GM21529 (cell line): ENCODE results near the gene DNAJC4.

ENCODE experiments used
- ATAC-seq: cut with Tn5 transposase; IDR thresholded peaks from one replicate; pipeline ENCODE4 v1.9.1; 2021; ENCODE audit not compliant: unreplicated experiment

The DNAJC4 gene

DNA sequence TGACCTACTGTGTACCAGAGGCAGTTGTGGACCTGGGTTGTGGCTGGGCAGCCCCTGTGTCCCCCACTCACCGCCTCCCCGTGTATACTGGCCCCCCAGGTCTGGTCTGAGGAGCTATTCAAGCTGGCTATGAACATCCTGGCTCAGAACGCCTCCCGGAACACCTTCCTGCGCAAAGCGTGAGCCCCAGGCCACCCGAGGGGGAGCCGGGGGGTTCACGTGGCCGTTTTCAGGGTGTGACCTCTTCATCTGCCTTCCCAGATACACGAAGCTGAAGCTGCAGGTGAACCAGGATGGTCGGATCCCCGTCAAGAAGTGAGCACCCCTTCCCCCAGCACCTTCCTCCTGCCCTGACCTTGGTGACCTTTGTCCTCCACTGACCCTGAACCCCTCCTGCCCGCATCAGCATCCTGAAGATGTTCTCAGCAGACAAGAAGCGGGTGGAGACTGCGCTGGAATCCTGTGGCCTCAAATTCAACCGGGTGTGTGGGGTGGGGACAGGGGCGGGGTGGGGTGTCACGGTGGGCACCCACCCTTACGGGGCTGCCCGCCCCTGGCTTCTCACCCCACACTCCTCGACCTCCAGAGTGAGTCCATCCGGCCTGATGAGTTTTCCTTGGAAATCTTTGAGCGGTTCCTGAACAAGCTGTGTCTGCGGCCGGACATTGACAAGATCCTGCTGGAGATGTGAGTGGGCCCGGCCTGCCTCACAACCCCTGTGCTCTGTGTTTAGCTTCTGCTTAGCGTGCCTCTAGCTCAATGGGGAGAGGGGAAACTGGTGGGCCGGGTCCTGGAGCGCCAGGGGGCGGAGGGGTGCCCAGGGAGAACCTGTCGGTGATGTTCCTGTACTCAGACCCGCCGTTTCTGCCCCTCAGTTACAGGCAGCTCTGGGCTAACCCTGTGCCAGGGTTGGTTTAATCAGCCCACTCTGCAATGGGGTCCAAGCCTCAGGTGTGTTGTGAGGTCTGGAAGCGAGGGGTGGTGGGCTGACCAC, 25.1 kb downstream of the DNAJC4 start:
- ATAC-seq = no peak

DNA sequence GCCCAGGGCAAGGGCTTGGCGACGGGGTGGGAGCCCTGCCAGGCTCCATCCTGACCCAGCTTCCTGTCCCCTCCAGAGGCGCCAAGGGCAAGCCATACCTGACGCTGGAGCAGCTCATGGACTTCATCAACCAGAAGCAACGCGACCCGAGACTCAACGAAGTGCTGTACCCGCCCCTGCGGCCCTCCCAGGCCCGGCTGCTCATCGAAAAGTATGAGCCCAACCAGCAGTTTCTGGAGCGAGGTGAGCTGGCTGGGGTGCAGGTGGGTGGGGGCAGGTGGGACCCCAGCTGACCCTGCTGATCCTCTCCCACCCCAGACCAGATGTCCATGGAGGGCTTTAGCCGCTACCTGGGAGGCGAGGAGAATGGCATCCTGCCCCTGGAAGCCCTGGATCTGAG, 26.0 kb downstream of the DNAJC4 start:
- no peak for ATAC-seq

DNA sequence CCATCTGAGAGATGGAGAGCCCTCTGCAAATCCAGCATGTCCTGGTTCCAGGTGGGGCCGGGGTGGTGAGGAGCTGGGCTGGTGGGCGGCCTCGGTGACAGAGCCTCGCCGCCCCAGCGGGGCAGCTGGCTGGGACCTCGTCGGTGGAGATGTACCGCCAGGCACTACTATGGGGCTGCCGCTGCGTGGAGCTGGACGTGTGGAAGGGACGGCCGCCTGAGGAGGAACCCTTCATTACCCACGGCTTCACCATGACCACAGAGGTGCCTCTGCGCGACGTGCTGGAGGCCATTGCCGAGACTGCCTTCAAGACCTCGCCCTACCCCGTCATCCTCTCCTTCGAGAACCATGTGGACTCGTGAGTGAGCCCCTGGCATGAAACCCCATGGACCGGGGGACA, 28.0 kb downstream of the DNAJC4 start:
- ATAC-seq = no peak

DNA sequence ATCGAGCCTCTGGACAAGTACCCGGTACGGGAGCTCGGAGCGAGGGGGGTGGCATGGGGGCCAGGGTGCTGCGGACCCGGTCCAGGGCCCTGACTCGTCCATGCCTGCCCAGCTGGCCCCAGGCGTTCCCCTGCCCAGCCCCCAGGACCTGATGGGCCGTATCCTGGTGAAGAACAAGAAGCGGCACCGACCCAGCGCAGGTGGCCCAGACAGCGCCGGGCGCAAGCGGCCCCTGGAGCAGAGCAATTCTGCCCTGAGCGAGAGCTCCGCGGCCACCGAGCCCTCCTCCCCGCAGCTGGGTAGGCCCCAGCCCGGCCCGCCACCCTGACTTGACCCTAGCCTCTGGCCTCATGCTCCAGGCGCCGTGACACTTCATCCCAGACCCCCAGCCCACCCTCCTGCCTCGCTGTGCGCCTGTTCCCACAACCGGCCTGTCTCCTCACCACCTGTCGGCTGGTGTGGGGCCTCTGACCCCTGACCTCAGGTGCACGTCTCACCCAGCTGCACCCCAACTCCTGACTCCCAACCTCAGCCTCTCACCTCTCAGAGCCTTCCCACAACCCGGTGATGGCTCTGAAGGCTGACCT, 28.7 kb downstream of the DNAJC4 start:
- no peak for ATAC-seq

DNA sequence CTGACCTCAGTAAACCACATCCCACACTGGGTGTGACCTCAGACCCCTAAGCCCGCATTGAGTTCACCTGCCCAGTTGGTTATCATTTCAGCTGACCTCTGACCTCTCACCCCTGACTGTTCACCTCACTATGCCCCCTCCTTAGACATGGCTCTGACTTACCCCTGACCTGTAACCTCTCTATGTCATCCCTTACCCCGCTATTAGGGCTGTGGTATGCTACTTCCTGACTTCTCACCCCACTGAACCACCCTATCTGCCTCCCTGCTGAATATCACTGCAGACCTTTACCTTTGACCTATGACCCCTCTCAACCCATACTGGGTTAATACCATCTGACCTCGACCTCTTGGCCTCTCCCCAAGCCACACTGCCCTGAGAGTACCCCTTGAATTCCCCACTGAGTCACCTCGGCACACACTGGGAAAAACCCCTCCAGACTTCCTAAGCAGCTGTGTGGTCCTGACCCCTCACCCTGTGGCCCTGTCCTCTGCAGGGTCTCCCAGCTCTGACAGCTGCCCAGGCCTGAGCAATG, 29.3 kb downstream of the DNAJC4 start:
- ATAC-seq = no peak

DNA sequence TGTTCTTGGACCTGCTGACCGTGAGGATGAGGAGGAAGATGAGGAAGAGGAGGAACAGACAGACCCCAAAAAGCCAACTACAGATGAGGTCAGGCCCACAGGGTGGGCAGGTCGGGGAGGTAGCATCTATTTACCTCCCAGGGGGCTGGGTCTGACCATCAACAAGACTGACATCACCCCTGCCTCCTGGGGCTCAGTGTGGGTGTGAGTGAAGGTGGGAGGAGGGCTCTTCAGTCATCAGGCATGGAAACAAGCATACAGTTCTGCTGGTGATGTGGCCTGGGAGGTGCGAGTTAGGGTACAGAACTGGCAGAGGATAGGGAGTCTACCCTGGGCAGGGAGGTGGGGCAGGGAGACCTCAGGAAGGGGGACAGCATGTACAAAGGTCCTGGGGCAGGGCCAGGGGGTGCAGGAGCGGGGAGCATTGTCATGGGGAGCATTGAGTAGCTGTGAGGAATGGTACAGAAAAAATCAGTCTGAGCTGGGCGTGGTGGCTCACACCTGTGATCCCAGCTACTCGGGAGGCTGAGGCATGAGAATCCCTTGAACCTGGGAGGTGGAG, 29.9 kb downstream of the DNAJC4 start:
- no peak for ATAC-seq

DNA sequence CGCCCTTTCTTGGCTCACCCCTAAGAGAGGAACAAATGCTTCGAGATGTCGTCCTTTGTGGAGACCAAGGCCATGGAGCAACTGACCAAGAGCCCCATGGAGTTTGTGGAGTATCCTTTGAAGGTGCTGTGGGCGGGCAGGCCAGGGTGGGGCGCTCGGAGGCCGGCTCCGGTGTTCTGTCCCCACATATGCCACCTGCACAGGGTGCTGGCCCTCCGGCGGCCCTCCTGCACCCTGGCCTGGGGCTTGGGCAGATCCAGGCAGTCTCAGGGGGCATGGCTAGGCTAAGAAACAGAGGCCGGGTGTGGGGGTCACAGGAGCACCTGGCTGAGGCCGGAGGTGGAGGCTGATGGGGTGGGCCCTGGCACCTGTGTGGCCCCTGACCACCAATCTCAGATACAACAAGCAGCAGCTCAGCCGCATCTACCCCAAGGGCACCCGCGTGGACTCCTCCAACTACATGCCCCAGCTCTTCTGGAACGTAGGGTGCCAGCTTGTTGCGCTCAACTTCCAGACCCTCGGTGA, 31.3 kb downstream of the DNAJC4 start:
- no peak for ATAC-seq

DNA sequence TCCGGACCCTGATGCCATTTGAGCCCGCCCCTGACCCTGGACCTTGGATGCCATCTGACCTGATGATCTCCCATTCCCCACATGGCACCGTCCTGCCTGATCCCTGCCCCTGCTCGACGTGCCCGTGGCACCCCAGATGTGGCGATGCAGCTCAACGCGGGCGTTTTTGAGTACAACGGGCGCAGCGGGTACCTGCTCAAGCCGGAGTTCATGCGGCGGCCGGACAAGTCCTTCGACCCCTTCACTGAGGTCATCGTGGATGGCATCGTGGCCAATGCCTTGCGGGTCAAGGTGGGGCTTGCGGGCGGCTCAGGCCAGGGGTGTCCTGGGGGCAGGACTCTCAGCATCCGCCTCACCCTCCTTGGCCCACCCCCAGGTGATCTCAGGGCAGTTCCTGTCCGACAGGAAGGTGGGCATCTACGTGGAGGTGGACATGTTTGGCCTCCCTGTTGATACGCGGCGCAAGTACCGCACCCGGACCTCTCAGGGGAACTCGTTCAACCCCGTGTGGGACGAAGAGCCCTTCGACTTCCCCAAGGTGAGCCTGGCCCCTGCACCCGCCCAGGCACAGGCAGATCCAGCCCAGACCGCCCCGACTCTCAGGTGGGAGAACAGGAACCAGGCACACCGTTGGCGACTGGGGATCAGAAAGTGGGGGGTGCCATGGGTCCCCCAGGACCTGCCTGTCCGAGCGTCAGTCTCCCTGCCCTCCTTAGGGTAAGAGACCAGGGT, 32.1 kb downstream of the DNAJC4 start:
- ATAC-seq = no peak

DNA sequence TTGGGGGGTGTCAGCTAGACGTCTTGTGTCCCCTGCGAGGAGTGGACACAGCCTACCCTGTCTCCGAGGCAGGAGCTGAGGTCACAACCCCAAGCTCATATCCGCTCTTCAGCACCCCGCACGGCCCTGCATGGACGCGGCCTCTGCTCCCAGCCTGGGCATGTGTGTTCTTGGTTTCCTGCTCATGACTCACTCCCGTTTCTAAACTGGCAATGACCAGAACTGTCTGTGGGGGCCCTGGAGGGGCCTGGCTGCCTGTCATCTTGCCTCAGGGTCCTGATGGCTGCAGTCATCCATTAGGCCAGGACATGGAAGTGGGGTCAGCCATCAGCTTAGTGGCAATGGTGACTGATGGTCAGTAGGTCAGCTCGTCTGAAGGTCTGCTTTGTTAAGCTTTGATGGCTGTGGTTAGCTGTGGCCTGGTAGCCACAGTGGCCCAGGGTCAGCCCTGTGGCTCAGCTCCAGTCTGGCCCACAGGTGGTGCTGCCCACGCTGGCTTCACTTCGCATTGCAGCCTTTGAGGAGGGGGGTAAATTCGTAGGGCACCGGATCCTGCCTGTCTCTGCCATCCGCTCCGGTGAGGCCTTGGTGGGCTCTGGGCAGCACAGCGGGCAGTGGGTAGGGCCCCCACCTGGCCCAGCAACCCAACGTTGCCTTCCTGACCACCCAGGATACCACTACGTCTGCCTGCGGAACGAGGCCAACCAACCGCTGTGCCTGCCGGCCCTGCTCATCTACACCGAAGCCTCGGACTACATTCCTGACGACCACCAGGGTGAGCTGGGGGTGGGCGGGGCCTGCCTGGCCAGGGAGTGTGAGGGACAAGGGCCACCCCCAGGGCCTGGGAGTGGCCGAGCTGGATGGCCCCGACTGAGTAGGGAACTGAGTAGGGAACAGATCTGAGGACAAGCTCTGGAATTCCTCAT, 32.9 kb downstream of the DNAJC4 start:
- no peak for ATAC-seq

DNA sequence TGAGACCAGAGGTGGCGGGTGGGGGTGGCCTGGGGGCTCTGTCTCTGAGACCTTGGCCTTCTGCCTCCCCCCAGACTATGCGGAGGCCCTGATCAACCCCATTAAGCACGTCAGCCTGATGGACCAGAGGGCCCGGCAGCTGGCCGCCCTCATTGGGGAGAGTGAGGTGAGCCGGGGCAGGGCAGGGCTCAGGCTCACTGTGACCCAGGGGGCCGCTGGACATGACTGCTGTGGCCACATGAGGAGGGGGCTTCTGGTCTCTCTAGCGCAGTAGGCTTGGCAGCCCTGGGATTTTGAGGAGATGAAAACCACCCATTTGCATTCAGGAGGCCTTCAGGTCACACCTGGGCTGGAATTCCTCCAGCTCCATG, 33.6 kb downstream of the DNAJC4 start:
- ATAC-seq = no peak

DNA sequence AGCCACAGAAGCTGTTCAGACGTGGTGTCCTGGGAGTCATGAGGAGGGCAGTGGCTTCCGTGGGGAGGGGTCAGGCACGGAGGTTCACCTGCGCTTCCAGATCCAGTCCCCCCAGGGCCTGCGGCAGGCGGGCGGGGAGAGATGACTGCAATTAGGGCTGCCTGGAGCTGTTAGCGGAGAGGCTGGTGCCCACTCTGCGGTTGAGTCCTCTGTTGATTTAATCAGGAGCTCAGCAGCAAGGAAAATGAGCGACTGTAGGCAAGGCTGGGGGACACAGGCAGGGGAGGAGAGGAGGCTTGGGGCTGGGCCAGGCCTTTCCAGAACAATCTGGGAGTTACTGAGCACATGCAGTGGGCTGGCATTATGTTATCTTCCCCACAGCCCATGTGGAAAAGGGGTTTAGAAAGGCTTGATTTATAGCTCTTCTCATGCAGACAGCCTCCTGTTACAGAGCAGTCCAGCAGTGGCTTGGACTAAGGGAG, 34.1 kb downstream of the DNAJC4 start:
- ATAC-seq = no peak

DNA sequence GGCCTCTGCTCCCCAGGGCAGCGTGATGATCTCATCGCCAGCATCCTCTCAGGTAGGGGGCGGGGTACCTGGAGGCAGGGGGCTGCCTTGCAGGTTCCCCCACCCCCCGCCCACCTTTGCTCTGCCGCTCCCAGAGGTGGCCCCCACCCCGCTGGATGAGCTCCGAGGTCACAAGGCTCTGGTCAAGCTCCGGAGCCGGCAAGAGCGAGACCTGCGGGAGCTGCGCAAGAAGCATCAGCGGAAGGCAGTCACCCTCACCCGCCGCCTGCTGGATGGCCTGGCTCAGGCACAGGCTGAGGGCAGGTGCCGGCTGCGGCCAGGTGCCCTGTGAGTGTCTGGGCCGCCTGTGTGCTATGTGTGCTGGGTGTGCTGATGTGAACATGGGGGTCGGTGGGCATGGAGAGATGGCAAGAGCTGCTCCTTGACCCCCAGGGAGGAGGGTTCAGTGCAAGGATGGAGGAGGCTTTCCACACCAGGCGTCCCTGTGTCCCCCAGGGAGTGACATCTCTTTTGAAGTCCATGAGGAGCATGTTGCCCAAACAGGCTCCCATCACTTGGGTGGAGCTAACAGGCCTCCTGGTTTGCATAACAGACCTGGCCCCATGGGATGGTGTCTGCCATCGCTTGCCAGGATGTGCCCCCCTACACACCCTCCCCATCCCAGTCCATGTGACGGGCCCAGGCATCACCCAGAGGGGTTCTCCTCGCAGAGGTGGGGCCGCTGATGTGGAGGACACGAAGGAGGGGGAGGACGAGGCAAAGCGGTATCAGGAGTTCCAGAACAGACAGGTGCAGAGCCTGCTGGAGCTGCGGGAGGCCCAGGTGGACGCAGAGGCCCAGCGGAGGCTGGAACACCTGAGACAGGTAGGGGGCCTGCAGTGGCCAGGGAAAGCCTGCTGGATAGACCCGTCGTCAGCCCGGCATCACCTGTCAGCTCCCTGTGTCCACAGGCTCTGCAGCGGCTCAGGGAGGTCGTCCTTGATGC, 35.1 kb downstream of the DNAJC4 start:
- no peak for ATAC-seq

DNA sequence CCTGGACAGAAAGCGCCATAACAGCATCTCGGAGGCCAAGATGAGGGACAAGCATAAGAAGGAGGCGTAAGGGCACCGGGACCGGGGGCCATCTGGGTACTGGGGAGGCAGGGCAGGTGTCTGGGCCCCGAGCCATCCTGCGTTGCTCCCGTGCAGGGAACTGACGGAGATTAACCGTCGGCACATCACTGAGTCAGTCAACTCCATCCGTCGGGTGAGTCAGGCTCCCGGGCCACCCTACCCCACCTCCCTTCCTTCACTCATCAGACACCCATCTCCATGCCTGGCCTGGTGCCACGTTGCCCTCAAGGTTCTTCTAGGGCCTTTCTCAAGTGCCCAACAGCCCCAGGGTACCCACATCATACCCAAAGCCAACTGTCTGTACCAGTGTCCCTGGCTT, 36.0 kb downstream of the DNAJC4 start:
- no peak for ATAC-seq

DNA sequence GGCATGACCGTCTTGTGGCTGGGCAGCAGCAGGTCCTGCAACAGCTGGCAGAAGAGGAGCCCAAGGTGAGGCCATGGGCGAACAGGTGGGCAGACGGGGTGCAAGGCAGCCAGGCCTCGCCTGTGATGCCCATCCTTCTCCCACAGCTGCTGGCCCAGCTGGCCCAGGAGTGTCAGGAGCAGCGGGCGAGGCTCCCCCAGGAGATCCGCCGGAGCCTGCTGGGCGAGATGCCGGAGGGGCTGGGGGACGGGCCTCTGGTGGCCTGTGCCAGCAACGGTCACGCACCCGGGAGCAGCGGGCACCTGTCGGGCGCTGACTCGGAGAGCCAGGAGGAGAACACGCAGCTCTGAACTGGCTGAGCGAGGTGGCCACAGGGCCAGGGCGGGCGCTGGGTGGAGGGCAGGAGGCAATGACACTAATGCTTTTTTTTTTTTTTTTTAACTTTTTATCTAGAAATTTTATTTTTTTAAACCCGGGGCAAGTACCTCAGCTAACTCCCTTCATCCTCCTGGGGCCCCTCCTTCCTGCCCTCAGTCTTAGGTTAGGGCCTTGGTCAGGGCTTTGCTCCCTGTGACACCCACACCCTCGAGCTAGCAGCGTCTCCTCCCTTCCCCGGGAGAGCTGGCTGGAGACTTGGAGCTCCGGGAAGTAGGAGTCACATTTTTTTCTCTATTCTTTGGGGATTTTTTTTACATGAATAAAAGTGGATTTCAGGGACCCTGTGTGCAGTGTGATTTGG, 37.0 kb downstream of the DNAJC4 start:
- ATAC-seq = no peak

DNA sequence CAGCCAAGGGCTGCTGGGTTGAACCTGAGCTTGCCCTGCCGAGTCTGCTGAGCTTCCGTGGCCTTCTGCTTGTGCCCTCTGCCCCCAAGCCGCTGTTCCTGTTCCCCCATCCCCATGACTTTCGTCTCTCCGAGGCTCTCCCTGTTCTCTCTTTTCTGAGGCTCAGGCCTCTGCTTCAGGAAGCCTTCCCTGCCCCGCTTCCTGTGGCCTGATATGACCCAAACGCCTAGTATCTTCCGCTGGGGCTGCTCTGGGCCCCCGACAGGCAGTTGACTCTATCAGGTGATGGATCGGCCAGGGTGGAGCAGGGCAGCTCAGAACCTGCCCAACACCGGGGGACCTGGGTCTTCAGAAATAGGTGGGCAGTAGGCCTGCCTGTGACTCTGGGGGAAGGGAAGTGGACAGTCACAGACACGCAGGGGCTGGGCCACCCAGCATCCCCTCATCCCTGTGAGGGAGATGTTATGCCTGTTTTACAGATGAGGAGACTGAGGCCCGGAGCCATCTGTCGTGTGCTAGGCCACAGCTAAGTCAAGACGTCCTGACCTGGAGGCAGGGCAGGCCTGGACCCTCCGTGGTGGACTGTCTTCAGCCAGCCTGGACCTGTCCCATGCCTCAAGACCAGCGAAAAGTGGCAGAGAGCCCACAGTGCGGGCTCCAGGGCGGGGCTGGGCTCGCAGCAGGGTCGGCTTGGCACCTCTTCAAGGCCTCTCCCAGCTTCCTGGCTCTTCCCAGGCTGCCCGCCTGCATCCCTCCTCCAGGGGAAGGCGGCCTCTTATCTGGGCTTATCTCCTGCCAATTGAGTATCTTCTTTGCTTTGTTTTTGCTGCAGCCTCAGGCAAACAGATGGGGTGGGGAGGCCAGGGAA, 37.9 kb downstream of the DNAJC4 start:
- no peak for ATAC-seq

DNA sequence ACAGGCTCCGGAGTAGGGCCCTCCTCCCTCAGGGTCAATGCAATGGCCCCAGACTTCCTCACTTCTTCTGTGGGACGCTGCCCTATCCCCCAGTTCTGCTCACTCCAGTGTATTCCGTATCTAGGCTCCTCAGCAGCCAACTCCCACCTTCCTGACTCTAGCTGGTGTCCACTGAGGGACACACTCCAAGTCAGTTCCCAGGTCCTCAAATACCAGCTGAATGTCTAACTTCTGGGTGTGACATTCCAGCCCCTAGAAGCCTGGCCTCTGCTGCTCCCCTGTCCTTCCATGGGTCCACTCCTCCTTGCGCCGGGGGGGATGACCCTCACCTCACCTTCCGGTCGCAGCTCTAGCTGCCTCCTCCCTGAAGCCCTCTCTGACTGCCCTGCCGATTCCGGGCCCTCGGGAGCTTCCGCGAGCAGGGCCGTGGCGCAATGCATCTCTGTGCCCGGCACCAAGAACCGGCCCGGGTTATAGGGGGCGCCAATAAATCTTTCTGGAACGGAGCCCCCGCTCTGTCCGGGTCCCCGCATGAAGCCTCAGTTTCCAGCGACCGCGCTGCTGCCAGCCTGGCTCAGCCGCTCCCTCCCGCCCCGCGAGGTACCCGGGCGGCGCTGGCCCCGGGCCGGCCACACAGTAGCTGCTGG, 38.7 kb downstream of the DNAJC4 start:
- ATAC-seq = peak; percentile 25
